Stimulated activated CD8-positive, alpha-beta memory T cell treated with anti-CD3 and anti-CD28 coated beads, Interleukin-15, amount 100 ng/mL, for 1 hour (primary cell): ENCODE measurements around the gene OR1I1.

Source experiments
- DNase-seq: peaks from one replicate; pipeline ENCODE4 v3.0.0-alpha.2; 2020; ENCODE audit warnings: low read depth

OR1I1 gene

DNA sequence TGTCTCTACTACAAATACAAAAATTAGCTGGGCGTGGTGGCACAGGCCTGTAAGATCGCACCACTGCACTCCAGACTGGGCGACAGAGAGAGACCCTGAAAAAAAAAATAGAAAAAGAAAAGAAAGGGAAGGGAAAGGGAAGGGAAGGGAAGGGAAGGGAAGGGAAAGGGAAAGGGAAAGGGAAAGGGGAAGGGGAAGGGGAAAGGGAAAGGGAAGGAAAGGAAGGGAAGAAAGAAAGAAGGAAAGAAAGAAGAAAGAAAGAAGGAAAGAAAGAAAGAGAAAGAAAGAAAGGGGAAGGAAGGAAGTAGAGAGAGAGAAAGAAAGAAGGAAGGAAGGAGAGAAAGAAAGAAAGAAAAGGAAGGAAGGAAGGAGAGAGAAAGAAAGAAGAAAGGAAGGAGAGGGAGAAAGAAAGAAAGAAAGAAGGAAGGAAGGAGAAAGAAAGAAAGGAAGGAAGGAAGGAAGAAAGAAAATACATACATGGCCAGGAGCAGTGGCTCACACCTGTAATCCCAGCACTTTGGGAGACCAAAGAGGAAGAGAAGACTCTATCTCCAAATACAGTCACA is 17.1 kb downstream of the OR1I1 start:
- no peak for DNase-seq

DNA sequence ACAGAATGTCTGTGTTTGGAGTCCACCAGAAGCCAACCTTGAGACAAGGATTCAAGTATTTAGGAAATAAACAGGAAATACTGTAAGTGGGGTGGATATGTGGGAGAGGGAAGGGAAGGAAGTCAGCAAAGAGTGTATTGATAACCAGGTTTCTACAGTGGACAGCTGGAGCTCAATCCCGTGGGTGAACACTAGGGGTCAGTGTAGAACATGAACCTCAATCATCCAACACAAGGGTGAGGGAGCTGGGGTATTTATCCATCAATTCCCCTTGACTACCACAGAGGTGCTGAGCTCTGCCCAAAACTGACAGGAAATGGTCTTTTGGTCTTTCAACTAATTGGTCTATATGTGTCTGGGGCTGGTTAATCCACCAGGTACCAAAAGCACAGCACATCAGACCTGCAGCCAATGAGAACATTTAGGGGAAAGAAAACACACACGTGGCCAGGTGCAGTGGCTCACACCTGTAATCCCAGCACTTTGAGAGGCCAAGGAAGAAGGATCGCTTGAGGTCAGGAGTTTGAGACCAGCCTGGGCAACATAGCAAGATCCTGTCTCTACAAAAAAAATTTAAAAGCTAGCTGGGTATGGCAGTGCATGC is 19.6 kb downstream of the OR1I1 start:
- peak; percentile 30 for DNase-seq

DNA sequence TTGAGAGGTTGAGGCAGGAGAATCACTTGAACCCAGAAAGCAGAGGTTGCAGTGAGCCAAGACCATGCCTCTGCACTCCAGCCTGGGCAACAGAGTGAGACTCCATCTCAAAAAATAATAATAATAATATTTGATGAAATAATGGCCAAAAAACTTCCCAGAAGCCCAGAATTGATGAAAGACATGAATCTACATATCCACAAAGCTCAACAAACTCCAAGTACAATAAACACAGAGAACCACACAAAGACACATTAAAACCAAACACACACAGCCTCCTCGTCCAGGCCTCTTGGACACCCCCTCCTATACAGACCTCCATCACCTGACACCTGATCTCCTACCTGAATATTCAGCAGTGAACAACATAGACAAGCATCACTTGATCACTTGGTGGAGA is 22.0 kb downstream of the OR1I1 start:
- no peak for DNase-seq

DNA sequence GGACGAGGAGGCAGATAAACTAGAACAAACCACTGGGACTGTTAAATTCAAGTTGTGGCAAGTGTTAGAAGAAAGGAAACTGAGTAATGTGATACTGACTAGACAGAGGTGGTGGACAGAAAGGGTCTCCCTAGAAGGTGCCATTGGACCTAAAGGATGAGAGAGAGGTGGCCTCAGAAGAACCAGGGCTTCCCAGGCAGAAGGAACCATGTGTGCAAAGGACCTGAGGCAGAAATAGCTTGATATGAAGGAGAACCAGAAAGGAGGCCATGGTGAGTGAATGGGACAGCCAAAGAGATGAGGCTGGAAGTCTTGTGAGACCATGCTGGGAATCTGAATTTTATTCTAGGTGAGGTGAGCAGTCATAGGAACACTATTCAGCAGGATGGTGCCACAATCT is 22.4 kb downstream of the OR1I1 start:
- no peak for DNase-seq

DNA sequence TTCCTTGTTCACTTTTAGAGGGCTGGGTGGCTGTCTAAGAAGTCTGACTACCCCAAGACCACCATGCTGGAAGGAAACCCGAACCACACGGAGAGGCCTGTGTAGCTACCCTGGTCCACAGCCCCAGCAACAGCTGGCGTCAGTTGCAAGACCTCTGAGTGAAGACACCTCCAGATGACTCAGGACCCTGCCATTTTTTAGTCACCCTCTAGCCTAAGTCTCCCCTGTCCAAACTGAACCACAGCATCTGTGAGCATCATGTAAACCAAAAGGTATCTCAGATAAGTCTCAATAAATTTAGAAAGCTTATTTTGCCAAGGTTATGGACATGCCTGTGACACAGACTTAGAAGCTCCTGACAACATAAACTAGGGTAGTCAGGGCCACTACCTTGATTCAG is 23.0 kb downstream of the OR1I1 start:
- DNase-seq: no peak

DNA sequence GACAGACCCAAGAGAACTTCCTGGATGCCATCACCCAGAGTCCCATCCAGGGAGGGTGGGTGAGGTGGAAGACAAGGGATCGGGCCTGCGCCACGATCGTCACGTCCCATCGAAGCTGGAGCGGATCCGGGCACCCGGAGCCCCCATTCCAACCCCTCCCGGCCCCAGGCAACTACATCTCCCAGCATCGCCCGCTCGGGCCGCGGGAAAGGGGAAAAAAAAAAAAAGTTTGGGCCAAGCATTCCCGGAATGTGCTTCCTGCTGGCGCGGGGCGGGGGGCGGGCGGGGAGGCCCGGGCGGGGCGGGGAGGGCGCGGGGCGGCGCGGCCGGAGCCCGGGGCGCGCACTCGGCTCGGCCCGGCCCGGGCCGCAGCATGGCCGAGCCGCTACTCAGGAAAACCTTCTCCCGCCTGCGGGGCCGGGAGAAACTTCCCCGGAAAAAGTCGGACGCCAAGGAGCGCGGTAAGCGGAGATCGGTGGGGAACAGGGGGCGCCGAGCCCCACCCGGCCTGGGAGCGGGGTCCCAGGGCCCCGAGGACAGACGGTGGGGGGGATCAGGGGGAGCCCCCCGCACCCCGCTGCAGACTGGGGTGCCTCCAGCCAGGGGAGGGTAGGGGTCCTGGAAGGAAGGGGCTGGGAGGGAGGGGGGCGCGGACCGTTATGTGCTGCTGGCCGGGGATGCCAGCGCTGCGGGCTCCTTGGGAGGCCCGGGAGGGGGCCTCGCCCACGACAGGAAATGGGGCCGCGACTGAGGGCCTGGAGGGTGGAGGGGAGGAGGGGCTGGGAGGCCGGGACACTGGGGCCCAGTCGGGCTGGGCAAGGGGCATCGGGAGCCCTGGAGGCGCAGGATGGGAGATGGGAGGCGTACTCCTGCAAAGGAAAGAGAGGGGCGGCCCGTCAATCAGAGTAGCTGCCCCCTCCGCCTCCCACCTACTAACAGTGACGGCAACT is 25.3 kb downstream of the OR1I1 start, which contains the start of gene SYDE1:
SYDE1 (plus strand) TSS at position 341 of the 950 bp plus-strand sequence; CDS start at position 374, 33 bp downstream.
- DNase-seq: no peak

DNA sequence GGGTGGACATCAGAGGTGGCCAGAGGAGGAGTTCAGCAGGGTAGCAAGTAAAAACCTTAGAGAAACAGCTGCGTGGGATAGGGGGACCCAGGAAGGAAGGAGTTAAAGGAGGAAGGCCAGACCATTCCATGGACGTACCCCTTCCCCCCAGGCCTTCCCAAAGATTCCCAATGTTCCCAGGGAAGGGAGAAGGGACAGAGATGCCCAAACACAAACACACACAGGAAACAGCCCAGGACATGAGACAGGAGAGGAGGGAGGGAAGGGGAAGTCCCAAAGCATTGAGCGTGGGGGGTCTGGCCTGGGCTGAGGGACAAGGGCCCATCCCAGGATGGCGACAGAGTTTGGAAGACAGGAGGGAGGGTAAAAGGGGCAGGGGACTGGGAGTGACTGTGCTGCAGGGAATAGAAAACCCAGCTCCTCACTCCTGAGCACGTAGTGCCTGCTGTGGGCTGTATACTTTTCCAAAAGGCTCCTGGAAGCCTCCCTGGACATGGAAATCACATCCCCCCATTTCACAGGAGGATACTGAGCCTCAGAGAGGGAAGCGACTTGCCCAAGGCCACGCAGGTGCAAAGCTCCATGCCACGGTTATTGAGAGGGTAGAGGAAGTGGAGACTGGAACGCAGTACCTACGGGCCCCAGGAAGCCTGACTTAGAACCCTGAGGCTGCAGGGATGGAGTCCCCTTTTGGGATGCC is 26.3 kb downstream of the OR1I1 start:
- no peak for DNase-seq

DNA sequence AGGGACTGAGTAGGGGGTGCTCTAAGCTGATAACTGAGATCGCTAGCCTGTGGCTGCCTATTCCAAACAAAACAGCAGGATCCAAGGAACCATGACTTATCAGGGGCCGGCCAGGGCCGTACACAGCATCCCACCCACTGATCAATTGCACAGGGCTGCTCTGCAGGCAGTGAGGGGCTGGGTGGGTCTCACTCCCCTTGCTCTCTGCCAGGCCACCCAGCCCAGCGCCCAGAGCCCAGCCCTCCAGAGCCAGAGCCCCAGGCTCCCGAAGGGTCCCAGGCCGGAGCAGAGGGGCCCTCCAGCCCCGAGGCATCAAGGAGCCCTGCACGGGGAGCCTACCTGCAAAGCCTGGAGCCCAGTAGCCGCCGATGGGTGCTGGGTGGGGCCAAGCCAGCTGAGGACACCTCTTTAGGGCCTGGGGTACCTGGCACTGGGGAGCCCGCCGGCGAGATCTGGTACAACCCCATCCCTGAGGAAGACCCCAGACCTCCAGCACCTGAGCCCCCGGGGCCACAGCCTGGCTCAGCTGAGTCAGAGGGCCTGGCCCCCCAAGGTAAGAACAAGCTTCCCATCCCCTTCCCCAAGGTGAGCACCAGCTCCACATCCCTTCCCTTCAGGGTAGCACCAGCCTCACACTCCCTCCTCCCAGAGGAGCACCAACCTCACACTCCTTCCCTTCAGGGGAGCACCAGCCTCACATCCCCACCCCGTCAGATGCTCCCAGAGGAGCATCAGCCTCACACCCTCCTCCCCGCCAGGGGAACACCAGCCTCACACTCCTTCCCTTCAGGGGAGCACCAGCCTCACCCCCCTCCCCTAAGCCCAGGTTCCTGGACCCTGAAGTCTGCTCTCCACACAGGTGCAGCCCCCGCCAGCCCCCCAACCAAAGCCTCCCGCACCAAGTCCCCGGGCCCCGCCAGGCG is 27.1 kb downstream of the OR1I1 start:
- DNase-seq: no peak

DNA sequence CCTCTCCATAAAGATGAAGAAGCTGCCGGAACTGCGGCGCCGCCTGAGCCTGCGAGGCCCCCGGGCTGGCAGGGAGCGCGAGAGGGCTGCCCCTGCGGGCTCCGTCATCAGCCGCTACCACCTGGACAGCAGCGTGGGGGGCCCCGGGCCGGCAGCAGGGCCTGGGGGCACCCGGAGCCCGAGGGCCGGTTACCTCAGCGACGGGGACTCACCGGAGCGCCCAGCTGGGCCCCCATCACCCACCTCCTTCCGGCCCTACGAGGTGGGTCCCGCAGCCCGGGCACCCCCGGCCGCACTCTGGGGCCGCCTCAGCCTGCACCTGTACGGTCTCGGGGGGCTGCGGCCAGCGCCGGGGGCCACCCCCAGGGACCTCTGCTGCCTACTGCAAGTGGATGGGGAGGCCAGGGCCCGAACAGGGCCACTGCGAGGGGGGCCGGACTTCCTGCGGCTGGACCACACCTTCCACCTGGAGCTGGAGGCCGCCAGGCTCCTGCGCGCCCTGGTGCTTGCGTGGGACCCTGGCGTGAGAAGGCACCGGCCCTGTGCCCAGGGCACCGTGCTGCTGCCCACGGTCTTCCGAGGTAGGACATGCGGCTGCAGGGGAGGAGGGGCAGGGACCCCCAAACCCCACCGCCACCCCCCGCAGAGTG is 27.9 kb downstream of the OR1I1 start:
- no peak for DNase-seq

DNA sequence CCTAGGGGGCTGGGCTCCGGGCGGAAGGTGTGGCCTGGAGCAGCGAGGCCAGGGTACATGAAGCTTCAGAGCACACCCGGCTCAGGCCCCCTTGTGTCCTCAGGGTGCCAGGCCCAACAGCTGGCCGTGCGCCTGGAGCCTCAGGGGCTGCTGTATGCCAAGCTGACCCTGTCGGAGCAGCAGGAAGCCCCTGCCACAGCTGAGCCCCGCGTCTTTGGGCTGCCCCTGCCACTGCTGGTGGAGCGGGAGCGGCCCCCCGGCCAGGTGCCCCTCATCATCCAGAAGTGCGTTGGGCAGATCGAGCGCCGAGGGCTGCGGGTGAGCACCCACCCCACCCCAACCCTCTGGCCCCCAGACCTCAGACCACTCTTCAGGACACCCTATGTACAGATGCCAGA is 28.4 kb downstream of the OR1I1 start:
- no peak for DNase-seq

DNA sequence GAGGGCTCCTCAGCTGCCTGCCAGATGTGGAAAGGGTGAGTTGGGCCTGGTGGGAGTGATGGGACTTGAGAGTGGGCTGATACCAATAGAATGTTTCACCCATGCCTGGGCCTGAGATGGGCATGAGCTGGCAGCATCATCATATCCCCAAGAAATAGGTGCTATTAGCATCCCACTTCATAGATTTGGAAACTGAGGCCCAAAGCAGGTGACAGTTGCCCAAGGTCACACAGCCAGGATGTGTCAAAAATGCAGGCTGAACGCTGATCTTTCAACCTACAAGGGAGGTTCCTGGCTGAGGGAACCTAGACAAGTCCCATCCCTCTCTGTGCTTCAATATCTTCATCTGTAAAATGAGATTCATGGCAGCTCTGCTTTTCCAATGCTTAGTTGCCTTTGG is 29.7 kb downstream of the OR1I1 start:
- DNase-seq: no peak

DNA sequence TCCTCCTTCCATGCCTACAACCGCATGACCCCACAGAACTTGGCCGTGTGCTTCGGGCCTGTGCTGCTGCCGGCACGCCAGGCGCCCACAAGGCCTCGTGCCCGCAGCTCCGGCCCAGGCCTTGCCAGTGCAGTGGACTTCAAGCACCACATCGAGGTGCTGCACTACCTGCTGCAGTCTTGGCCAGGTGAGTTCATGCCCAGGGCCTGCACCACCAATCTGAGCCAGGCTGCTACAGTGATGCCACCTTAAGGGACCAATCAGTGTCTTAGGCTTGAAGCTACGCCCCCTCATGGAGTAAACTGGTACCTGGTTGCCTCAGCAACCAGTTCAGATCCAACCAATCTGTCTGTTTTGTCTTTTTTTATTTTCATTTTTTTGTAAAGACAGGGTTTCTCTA is 30.4 kb downstream of the OR1I1 start:
- no peak for DNase-seq

DNA sequence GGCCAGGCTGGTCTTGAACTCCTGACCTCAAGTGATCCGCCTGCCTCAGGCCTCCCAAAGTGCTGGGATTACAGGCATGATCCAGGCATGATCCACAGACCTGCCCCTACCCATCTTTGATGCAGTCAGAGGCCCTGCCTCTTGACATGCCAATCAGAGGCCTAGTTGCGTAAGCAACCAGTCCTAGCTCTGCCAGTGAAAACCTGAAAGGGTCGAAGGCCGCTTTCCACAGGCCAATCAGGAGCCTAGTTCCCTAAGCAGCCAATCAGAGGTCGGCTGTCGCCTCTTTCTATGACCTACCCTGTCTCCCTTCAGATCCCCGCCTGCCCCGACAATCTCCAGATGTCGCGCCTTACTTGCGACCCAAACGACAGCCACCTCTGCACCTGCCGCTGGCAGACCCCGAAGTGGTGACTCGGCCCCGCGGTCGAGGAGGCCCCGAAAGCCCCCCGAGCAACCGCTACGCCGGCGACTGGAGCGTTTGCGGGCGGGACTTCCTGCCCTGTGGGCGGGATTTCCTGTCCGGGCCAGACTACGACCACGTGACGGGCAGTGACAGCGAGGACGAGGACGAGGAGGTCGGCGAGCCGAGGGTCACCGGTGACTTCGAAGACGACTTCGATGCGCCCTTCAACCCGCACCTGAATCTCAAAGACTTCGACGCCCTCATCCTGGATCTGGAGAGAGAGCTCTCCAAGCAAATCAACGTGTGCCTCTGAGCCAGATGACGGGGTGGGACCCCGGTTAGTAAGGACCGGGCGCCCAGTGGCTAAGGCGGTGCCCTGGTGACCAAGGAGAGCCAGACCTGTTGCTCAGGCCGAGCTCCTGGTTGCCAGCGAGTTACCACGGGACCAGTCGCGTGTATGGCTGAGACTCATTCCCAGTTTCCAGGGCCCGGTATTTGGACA is 31.5 kb downstream of the OR1I1 start:
- no peak for DNase-seq

DNA sequence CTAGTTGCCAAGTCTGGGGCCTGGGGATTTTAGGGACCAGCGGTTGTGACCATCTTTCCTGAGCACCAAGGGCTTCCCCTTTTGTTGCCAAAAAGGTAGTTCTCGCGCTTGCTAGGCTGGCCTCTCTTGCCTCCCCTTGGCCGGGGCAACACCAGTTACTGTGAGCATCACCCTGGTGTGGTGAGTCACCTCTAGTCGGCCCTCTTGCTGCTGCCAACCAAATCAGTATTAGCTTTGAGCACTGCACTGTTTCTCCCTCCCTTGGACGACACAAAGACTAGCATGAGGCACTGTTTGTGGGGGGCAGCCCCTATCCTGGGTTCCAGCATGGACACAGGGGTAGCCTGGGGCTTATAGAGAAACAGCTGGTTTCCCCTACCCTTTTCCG is 32.1 kb downstream of the OR1I1 start:
- no peak for DNase-seq

DNA sequence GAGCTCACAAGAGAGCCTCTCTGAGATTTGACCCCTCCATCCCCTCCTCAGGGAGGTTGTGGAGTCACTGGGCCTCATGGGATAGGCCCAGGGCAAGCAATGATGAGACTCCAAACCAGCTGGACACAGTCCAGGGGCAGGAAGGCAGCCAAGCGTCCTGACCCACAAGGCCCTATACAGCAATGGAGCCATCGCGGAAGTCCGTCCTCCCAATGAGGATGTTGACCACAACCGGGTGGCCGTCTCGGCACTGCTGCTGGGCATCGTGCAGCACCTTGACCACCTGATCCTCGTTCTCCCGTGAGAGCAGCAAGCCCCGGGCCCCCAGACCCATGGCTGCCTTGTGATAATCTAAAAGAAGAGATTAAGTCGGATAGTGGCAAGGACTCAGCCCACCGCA is 33.1 kb downstream of the OR1I1 start:
- no peak for DNase-seq

DNA sequence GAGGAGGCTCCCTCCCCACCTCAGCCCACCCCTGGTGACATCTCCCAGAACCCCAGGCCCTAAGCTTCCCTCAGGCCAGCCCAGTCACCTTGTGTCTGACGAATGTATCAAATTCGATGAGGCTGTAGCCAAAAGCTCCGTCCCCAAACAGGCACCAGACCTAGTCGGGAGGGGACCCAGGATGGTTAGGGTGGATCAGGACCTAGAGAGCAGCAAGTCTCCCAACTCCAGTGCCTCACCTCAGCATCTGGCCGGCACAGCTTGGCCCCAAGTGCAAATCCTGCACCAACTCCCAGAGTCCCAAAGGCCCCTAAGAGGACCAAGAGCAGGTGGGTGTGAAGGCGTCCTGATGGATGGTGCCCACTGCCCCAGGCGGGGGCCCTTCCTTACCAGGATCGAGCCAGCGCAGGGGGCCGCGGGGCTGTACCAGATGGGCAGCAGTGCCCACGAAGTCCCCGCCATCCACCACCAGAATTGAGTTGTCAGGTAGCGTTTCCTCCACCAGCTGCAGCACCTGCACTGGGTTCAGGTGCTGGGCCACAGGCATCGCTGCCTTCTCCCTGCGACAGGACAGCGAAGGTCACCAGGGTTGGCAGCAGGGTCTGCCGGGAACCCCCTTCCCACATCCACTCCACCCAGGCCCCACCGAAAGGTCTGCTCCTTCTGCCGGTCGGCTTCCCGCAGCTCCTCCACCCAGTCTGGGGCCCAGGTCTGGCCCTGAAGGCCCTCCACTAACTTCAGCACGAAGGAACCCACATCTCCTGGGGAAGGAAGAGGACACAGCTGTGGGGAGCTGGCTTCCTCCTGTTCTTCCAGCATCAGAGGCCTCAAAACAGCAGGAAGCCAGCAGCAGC is 34.0 kb downstream of the OR1I1 start:
- no peak for DNase-seq

DNA sequence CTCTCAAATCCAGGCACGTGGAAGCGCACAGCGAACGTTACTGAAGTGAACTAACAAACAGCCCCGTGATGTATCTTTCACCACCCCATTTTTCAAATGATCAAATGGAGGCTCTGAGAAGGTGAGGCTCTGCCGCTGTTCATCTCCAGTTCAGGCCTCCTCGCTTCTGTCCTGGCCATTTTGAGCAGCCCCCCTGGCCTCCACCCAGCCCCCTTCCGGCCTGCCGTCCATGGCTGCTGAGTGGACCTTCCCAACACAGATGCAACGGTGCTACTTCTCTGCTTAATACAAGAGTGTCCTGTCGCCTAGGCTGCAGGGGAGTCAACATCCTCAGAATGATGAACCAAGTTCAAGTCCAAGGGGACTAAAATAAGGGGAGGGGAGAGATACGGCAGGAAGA is 34.8 kb downstream of the OR1I1 start:
- DNase-seq: no peak

DNA sequence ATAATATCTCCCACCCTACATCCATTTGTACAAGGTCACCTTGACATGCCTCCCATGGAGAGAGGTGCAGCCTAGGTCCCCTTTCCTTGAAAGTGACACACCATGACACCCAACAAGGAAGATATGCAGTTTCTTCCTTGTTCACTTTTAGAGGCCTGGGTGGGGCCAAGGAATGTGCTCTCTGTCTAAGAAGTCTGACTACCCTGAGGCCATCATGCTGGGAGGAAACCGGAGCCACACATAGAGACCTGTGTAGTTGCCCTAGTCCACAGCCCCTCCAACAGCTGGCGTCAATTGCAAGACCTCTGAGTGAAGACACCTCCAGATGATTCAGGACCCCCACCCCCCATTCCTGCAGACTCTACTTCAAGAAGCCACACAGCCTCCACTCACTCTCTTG is 36.2 kb downstream of the OR1I1 start:
- no peak for DNase-seq
